HG03439 (cell line): ENCODE measurements around the gene HTD2.

Experiments used
- ATAC-seq: cut with Tn5 transposase; IDR thresholded peaks from one replicate; pipeline ENCODE4 v1.9.1; 2021; ENCODE audit warnings: mild to moderate bottlenecking, moderate library complexity; ENCODE audit not compliant: unreplicated experiment

Gene HTD2

GRCh38 chr3:58291671-58292338, 14.5 kb upstream of the HTD2 start:
- ATAC-seq = no peak

DNA sequence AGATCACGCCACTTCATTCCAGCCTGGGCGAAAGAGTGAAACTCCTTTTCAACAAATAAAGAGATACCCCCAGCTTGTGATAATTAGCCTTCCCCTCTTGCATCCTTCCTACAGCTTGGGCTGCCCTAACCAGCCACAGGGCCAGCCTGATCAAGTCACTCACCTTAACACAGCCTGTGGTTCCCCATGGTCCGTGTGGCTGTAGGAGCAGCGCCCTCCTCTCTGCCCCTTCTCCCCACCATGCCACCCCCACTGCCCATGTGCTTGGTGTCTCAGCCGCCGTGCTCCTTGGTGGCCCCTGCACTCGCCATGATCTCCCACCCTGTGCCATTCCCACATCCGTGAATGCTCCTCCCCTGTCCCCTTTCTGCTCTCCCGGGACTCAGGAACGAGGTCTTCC, 13.5 kb upstream of the HTD2 start:
- ATAC-seq = no peak

DNA sequence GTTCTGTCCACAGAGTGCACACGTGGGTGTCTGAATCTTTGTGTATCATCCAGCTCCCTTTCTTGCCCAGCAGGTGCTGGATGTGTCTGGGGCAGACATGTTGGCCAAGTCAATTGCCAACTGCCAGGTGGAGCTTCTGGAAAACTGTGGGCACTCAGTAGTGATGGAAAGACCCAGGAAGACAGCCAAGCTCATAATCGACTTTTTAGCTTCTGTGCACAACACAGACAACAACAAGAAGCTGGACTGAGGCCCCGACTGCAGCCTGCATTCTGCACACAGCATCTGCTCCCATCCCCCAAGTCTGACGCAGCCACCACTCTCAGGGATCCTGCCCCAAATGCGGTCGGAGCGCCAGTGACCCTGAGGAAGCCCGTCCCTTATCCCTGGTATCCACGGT, 12.8 kb upstream of the HTD2 start:
- no peak for ATAC-seq

DNA sequence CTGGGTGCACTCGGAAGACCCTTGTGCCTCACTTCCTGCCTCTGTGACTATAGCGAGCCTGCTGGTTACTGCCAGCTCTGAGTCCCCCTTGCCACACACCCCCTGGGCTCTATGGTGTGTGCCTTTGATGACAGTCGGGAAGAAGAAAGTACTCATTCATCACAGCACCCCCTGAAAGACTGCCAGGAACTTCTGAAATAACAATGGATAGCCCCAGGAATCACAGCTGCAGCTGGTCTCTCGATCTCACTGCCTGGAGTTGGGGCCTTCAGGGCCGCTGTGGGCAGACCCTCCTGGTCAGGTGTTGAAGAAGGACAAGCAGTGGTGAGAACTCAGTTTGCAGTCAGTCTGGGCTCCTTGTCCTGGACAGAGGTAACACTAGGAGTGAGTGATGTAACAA, 10.1 kb upstream of the HTD2 start:
- ATAC-seq = no peak

DNA sequence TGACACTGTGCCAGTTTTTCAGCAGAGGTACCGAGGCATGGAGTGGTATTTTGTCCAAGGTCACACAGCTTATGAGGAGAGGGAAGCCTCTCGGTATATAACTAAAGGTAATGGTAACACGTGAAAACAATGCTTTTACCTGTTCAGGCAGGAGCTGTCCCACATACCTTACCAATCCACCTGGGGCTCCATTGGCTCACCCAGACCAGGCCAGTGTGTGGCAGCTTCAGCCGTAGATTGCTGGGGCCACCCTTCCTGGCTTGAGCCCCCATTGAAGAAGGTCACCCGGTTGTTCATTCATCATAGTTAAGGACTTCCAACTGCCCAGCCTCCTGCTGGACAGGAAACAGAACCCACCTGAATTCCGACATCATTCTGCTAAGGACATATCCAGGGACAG, 9.5 kb upstream of the HTD2 start:
- no peak for ATAC-seq

DNA sequence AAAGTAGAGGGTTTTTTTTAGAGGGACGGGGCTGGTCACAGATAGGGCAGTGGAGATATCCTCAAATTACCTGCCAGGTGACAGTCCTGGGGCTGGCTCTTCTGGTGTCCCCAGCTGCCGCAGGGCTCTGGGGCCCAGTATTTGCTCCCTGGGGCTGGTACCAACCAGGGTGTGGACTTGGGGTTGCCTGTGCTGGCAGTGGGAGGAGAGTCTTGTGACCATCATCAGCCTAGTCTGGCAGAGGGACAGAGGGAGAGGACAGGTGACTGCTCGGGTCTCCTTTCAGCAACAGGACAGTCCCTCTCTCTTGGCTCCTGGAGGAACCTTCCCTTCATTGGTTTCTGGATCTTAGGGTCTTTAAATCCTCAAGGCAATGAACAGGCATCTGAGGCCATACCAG, 8.1 kb upstream of the HTD2 start:
- ATAC-seq = no peak

DNA sequence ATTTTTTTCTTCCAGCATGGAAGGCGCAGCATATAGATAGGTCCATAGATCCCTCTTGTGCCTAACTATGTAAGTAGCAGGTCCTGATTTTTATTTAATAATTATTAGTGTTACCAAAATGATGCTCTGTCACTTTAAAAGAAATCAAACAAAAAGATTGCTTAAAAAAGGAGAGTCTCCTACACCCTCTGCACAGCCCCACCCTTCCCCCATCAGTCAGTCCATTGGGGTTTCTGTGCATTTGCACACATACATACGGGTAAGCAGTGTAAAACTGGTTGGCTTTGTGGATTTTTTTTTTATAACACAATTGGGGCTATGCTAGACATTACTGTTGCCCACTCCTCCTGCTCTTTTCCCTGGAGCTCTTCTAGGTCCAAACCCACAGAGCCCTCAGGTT, 7.2 kb upstream of the HTD2 start:
- no peak for ATAC-seq

DNA sequence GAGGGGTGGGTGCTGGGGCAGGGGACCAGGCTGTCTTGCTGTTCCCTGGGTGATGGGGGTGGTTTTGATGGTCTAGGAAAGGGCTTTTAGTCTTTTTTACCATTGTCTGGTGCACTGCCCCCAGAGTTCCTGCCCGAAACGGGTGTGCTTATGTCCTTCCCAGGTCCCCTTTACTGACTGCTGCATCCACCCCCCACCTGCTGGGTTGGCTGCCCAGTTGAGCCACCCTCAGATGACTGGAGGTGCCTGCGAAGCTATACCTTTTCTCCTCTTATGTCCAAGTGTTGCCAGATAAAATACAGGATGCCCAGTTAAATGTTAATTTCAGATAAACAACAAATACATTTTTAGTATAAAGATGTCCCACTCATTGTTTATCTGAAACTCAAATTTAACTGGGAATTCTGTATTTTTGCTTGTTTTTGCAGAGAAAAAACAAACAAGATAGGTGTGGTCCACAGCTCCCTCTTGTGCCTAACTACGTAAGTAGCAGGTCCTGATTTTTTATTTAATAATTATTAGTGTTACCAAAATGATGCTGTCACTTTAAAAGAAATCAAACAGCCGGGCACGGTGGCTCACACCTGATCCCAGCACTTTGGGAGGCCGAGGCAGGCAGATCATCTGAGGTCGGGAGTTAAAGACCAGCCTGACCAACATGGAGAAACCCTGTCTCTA, 6.3 kb upstream of the HTD2 start:
- no peak for ATAC-seq

GRCh38 chr3:58307639-58308215, 1.4 kb downstream of the HTD2 start:
- ATAC-seq = no peak

DNA sequence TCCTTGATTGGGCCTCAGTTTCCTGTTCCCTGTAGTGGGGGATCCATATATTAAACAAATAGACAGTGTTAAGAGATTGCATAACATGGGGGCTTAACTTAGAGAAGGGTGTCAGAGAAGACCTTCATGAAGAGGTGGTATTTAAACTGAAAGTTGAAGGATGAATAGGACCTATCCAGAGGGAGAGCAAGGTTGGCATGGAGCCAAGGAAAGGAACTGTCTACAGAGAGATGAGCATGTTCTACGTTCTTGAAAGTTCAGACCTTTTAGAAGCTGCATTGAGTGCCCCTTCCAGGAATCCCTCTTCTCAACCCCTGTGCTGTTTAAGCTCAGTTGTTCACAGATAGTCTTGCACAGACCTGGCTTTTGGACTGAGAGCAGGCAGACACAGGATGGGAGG, 2.4 kb downstream of the HTD2 start:
- no peak for ATAC-seq

GRCh38 chr3:58317811-58318210, 11.5 kb downstream of the HTD2 start:
- no peak for ATAC-seq

- ATAC-seq = no peak
Measured at GRCh38 chr3:58321791-58322190, 15.5 kb downstream of the HTD2 start.

DNA sequence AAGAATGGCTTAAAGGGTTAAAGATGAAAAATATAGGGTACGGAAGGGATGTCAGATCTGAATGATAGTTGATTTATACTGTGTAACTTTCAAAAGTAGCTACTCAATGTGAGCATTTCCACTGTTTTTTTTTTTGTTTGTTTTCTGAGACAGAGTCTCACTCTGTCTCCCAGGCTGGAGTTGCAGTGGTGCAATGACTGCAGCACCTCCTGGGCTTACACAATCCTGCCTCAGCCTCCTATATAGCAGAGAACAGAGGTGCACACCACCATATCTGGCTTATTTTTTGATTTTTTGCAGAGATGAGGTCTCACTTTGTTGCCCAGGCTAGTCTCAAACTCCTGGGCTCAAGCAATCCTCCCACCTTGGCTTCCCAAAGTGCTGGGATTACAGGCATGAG, 16.5 kb downstream of the HTD2 start:
- no peak for ATAC-seq

DNA sequence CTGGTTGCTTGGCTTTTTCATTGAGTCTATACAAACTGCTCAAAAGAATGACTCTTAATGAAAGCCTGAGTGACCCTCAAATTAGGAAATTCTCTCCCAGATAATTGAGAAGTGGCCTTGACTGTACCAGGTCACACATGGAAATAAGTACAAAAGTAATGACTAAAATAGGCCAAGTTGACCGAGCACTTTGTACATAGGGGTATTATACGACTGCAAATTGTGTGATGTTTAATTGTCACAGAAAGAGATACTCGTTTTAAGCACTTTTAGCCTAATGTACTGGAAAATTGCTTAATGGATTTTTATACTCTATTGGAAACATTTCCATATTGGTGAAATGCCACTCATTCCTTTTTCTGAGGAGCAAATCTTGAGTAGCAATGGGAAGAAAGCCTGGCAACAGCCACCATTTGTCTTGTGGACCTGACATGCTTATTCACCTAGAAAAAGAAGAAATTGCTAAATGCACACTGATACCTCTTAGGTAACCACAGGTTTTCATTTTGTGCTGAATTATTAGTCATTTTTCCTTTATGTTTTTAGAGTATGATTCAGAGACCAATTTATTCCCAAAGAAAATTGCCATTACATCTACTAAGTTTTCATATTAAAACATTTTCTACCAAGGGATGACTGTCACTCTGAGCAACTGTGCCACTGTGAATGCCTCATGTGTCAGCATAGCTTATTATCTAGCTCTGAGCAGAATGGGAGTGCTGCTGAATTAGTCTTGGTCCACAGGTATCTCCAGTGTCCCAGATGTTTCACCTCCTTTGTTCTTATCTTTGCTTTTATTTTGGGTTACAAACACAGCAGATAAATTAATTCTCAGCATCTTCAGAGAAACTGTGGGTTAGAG, 17.4 kb downstream of the HTD2 start:
- no peak for ATAC-seq

DNA sequence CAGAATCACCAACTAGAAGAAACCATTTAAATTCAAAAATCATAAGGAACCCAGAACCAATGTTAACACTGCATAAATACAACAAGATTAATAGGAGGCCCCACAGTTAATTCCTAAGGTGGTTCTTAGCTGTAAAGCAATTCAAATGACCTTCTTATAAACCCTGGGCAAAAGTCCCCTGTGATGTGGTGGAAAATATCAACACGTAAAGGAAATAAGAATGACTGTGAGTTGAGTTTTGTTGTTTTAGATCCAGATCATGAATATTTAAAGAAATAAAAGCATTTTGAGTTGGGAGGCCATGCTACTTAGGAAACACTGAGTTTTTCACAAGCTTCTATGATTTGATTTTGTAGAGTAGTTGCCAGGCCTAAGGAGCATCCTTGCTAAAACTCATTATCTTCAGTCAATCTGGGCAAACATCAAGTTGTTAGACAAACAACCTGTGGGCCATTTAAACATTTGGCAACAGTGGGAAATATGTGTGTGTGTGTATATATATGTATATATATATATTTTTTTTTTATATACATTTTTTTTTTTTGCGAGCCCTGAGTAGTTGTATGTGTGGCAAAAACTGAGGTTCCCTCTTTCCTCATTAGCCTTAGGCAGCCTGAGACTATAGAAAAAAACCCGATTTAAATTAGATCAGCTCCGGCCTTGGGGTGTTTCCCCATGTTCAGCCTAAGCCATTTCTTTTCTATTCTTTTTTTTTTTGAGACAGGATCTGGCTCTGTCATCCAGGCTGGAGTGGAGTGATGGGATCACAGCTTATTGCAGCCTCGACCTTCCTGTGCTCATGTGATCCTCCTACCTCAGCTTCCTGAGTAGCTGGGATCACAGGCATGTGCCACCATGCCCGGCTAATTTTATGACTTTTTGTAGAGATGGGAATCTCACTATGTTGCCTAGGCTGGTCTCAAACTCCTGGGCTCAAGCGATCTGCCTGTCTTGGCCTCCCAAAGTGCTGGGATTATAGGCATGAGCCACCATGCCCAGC, 18.4 kb downstream of the HTD2 start:
- ATAC-seq = no peak

GRCh38 chr3:58325525-58325992, 19.2 kb downstream of the HTD2 start:
- ATAC-seq = no peak

DNA sequence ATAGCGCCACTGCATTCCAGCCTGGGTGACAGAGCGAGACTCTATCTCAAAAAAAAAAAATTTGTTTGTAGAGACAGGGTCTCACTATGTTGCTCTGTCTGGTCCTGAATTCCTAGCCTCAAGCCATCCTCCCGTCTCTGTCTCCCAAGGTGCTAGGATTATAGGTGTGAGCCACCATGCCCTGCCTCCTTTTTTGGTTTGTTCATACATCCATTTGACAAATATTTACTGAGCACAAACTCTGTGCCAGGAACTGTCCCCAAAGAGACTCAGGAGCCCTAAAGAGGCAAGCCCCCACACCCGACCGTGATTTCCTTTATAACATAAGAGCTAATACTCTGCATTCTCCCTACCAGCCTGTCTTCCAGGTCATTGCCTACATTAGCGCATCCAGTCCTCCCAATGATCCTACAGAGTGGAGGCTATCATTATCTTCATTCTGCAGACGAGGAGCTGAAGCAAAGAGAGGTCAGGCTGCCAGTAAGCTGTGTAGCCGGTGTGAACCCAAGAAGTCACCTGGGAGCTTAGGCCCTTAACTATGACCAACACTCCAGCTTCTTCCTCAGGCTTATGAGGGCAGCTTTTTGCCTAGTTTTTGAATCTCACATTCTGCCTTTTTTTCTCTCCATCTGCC, 20.1 kb downstream of the HTD2 start:
- ATAC-seq = no peak

DNA sequence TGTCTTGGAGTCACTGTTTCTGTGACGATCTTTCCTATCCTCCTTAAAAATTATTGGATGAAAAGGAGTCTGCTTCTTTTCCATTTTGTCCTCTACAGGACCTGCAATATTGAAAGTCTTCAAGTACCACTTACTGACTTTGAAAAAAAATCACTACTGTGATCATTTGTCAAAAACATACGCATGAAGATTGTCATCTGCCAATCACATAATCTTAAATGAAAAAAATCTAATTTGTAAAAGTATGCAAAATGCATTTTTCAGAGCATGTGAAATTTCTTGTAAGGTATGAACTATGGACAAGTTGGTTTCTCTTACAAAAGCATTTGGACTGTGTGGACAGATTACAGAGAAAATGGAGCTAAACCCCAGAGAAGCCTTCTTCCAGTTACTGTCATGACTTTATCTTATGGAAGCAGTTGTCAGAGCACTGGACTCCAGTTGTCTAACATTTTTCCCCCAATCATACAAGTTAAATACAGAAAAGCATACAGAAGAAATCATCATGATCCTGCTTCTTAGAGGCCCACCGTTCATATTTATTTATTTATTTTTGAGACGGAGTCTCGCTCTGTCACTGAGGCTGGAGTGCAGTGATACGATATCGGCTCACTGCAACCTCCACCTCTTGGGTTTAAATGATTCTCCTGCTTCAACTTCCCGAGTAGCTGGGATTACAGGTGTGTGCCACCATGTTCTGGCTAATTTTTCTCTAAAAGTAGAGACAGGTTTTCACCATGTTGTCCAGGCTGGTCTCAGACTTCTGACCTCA, 23.0 kb downstream of the HTD2 start:
- no peak for ATAC-seq

DNA sequence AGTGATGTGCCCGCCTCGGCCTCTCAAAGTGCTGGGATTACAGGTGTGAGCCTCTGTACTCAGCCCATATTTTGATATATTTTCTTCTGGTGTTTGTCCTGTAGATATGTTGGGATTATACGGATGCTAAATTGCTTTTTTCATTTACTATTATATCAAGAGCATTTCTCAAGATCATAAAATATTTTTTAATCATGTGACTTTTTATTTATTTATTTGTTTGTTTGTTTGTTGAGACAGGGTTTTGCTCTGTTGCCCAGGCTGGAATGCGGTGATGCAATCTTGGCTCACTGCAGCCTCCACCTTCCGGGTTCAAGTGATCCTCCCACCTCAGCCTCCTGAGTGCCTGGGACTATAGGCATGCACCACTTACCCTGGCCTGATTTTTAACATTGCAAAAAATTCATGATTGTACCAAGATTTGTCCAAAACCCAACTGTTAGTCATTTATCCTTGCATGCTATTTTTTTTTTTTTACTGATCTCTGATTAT, 23.6 kb downstream of the HTD2 start:
- ATAC-seq = no peak
